ENCODE data around the gene SMURF2.

DNA sequence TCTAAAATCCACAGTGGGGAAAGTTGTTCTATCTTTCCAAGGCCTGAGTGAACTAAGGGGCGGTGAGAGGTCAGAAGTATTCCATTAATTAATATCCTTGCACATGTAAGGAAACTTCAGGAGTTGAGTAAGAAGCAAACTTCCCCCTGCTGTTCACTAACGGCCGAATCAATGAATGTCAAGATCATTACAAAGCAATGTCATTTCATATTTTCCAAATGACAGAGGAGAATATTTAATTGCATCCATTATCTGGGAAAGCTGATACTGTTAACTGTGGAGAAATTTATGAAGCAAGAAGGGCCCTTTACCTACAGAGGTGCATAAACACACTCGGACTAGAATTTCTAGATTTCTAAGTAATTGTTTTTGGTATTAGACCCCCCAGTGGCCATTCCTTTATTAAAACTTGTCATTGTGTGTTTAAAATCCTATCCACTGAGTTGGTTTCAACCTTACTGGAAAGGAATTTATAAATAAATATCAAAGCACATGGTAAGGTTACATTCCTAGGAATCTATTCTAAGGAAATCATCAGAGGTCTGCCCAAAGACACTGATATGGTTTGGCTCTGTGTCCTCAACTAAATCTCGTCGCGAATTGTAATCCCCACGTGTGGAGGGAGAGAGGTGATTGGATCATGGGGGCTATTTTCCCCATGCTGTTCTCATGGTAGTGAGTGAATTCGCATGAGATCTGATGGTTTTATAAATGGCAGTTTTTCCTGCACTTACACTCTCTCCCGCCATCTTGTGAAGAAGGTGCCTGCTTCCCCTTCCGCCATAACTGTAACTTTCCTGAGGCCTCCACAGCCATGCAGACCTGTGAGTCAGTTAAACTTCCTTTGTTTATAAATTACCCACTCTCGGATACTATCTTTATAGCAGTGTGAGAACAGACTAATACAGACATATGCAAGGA is 20.4 kb upstream of the SMURF2 start:
- no peak for TF ChIP-seq POLR2A (IDR thresholded peaks at IDR 0.05; ENCODE audit: borderline replicate concordance, extremely low read depth, insufficient read depth, insufficient read length)
- no peak for TF ChIP-seq EZH2phosphoT487 (IDR thresholded peaks at IDR 0.05; ENCODE audit: borderline replicate concordance)
- TF ChIP-seq POLR2AphosphoS5 (IDR thresholded peaks at IDR 0.05; ENCODE audit: low read depth, low read length), result no peak; the same call in 1 of the 2 replicates
- TF ChIP-seq CTCF (IDR thresholded peaks at IDR 0.05 in 2 of 3, conservative IDR thresholded peaks at IDR 0.05 in 1 of 3; ENCODE audit: borderline replicate concordance in 1 of 3, insufficient read depth in 1 of 3, low read depth in 2 of 3, low read length in 2 of 3), result peak in 2 of 3 experiments; percentile 2 to 47; a peak in 2 of 6 replicates
- TF ChIP-seq EZH2 (IDR thresholded peaks at IDR 0.05), result no peak
- TF ChIP-seq, protein P1, sequence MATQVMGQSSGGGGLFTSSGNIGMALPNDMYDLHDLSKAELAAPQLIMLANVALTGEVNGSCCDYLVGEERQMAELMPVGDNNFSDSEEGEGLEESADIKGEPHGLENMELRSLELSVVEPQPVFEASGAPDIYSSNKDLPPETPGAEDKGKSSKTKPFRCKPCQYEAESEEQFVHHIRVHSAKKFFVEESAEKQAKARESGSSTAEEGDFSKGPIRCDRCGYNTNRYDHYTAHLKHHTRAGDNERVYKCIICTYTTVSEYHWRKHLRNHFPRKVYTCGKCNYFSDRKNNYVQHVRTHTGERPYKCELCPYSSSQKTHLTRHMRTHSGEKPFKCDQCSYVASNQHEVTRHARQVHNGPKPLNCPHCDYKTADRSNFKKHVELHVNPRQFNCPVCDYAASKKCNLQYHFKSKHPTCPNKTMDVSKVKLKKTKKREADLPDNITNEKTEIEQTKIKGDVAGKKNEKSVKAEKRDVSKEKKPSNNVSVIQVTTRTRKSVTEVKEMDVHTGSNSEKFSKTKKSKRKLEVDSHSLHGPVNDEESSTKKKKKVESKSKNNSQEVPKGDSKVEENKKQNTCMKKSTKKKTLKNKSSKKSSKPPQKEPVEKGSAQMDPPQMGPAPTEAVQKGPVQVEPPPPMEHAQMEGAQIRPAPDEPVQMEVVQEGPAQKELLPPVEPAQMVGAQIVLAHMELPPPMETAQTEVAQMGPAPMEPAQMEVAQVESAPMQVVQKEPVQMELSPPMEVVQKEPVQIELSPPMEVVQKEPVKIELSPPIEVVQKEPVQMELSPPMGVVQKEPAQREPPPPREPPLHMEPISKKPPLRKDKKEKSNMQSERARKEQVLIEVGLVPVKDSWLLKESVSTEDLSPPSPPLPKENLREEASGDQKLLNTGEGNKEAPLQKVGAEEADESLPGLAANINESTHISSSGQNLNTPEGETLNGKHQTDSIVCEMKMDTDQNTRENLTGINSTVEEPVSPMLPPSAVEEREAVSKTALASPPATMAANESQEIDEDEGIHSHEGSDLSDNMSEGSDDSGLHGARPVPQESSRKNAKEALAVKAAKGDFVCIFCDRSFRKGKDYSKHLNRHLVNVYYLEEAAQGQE (IDR thresholded peaks at IDR 0.05; ENCODE audit: low read depth), result no peak
- no peak for TF ChIP-seq ELF1 (IDR thresholded peaks at IDR 0.05; ENCODE audit: borderline replicate concordance, low read depth)
- no peak for TF ChIP-seq EGR1 (IDR thresholded peaks at IDR 0.05; ENCODE audit: low read depth)
- TF ChIP-seq JUND (IDR thresholded peaks at IDR 0.05), result peak; percentile 47; the same call in 1 of the 2 replicates
- 0 out of 2 replicates have a peak, but pooled peaks have one; percentile 25 for TF ChIP-seq MAX (IDR thresholded peaks at IDR 0.05)
- TF ChIP-seq ZNF274 (IDR thresholded peaks at IDR 0.05; ENCODE audit: low read depth, low read length), result no peak
- no peak for TF ChIP-seq ZFX (IDR thresholded peaks at IDR 0.05)

Data from HCT116 (cell line).